Astrocyte of the spinal cord (primary cell): Measurements from ENCODE around the gene SLFN11.
"Not testable (repeated sequence)": the region's sequence is repeated elsewhere in the genome, so short reads cannot be mapped to it uniquely, and the experiment has no call there.

Experiments used
- DNase-seq: peaks from one replicate; pipeline ENCODE4 v3.0.0; 2011; ENCODE audit warnings: low read depth, low spot score
- H3K4me3 ChIP-seq: 2 replicates; pipeline ENCODE4 v1.5.1; 2011; ENCODE audit warnings: low read depth, mild to moderate bottlenecking, low read length, moderate library complexity
- CTCF ChIP-seq: IDR thresholded peaks from 2 replicates; pipeline ENCODE4 v1.5.1; 2012; ENCODE audit warnings: low read depth, mild to moderate bottlenecking, low read length, inconsistent platforms
- in situ Hi-C: cut with HindIII; loops from 2 replicates; pipeline ENCODE4 v1.10.0; 2017; ENCODE audit warnings: low sequenced_read_pairs

The SLFN11 gene

GRCh38 chr17:35312346-35312745, 61.1 kb downstream of the SLFN11 start:
- in situ Hi-C loops, result no loop called here
- no peak for DNase-seq
- H3K4me3 ChIP-seq, result no peak overlapping the region
- no peak for TF ChIP-seq CTCF

GRCh38 chr17:35309345-35309744, 64.1 kb downstream of the SLFN11 start:
- DNase-seq, in situ Hi-C loops, H3K4me3 ChIP-seq: not testable (repeated sequence)
